Upper lobe of right lung (tissue), 1 donor: ENCODE data around the gene STAP2. TPM values are rescaled to one million over a fixed set of nuclear protein-coding genes. Genes with fewer than 3 reads are reported as not detected.

ENCODE experiments used
- ATAC-seq: fragments of 200-7000 bp; cut with Tn5 transposase; one replicate; pipeline ENCODE4 v1.9.1; 2020; ENCODE audit warnings: mild to moderate bottlenecking, moderate library complexity
- DNase-seq: peaks from one replicate; pipeline ENCODE4 v3.0.0-alpha.2; 2020
- H3K27ac ChIP-seq: fragments of 200-600 bp; one replicate; pipeline ENCODE4 v1.8.0; 2022
- H3K27me3 ChIP-seq: fragments of 200-600 bp; one replicate; pipeline ENCODE4 v1.8.0; 2022; ENCODE audit warnings: mild to moderate bottlenecking
- H3K36me3 ChIP-seq: fragments of 200-600 bp; one replicate; pipeline ENCODE4 v1.8.0; 2022
- H3K4me1 ChIP-seq: fragments of 200-600 bp; one replicate; pipeline ENCODE4 v1.8.0; 2022
- H3K4me3 ChIP-seq: fragments of 200-600 bp; one replicate; pipeline ENCODE4 v1.8.0; 2022; ENCODE audit warnings: mild to moderate bottlenecking
- H3K9me3 ChIP-seq: fragments of 200-600 bp; one replicate; pipeline ENCODE4 v1.8.0; 2022
- intact Hi-C: fragments of 100-400 bp; cut with DNase I; formaldehyde crosslinking; loops from one replicate; pipeline ENCODE4 v1.11.0; 2022
- total RNA-seq: library from RNA; stranded (reverse); fragmentation: NEBNext Ultra II Directional; extraction: Animal tissue kit (Norgen Biotek cat#: 25700); gene quantifications from one replicate; pipeline ENCODE4 v1.2.1, GENCODE V29; 2021
- TF ChIP-seq, protein P1 (sequence below): fragments of 200-600 bp; IDR thresholded peaks from one replicate; pipeline ENCODE4 v1.8.0; 2022; ENCODE audit warnings: antibody characterized with exemption
- donor health status: DM: no; HTN: yes; CAD: no; lungs with severe emphysema.

STAP2 gene
- total RNA-seq, 1 donor from 2014 or later, result 16.1 TPM

DNA sequence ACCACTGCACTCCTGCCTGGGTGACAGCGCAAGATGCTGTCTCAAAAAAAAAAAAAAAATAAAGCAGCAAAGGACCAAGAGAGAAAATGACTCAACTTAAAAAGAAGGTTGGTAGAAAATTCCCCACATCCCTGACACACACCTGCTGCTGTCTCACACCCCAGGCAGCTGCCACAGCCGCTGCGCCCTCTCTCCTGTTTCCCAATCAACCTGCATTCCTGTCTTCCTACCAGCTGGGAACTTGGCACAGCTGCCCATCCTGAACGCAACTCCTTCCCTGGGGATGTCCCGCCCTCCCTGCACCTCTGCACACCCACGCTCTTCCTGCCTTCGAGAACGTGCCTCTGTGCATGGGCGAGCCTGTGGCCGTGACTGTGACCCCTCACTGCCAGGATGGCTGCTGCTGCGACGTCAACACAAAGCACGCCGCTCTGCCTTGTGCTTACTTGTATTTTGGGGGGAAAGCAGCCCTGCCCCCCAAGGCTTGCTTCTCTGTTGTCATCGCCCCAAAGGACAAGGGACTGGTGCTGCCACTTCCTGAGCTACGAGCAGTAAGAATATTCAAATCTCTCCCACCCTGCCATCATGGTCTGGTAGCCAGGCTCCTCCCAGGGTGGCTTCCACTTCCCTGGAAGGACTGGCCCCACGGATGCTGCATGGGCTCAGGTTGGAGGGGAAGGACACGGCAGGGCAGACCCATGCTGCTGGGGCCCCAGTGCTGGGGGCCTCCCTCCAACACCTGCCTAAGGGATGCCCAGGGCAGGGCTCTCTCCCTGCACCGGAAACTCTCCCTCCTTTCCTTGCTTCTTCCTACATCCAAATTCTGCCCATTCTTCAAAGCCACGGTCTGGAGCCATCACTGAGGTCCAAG, 41.0 kb upstream of the STAP2 start:
- peaks cover 57% of the 10 kb centered on the region for H3K4me1 ChIP-seq
- ATAC-seq, result peak; percentile 74
- H3K4me3 ChIP-seq, result no peak overlapping the region
- H3K36me3 ChIP-seq, result peaks cover 14% of the 10 kb centered on the region
- H3K9me3 ChIP-seq, result no peaks in the 10 kb centered on the region
- intact Hi-C loops, result no loop called here
- peak; percentile 88 for DNase-seq
- peak overlapping the region; percentile 82 for H3K27ac ChIP-seq
- H3K27me3 ChIP-seq, result no peaks in the 10 kb centered on the region
- TF ChIP-seq, protein P1, sequence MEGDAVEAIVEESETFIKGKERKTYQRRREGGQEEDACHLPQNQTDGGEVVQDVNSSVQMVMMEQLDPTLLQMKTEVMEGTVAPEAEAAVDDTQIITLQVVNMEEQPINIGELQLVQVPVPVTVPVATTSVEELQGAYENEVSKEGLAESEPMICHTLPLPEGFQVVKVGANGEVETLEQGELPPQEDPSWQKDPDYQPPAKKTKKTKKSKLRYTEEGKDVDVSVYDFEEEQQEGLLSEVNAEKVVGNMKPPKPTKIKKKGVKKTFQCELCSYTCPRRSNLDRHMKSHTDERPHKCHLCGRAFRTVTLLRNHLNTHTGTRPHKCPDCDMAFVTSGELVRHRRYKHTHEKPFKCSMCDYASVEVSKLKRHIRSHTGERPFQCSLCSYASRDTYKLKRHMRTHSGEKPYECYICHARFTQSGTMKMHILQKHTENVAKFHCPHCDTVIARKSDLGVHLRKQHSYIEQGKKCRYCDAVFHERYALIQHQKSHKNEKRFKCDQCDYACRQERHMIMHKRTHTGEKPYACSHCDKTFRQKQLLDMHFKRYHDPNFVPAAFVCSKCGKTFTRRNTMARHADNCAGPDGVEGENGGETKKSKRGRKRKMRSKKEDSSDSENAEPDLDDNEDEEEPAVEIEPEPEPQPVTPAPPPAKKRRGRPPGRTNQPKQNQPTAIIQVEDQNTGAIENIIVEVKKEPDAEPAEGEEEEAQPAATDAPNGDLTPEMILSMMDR, result no peak

DNA sequence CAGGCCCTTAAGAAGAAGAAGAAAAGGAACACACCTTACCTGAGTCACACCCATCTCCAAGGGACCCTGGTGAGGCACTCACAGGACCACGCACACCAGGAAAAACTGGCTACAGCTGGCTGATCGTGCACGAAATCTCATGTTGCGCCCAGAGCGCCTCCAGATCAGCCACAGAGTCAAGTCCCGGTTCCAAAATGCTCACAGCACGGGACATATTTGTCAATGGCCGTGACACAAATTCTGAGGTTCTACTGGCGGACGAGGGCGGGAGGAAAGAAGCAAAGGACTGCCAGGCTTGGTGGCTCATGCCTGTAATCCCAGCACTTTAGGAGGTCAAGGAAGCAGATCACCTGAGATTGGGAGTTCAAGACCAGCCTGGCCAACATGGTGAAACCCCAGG, 40.3 kb upstream of the STAP2 start:
- Histone ChIP-seq H3K4me1 (peaks cover 64% of the 10 kb centered on the region), H3K27ac (peak overlapping the region; percentile 82), H3K9me3 (no peaks in the 10 kb centered on the region), H3K36me3 (peaks cover 8% of the 10 kb centered on the region), H3K4me3 (no peak overlapping the region), H3K27me3 (no peaks in the 10 kb centered on the region)
- TF ChIP-seq, protein P1, result no peak
- intact Hi-C loops, result no loop called here
- ATAC-seq (no peak), DNase-seq (no peak)

DNA sequence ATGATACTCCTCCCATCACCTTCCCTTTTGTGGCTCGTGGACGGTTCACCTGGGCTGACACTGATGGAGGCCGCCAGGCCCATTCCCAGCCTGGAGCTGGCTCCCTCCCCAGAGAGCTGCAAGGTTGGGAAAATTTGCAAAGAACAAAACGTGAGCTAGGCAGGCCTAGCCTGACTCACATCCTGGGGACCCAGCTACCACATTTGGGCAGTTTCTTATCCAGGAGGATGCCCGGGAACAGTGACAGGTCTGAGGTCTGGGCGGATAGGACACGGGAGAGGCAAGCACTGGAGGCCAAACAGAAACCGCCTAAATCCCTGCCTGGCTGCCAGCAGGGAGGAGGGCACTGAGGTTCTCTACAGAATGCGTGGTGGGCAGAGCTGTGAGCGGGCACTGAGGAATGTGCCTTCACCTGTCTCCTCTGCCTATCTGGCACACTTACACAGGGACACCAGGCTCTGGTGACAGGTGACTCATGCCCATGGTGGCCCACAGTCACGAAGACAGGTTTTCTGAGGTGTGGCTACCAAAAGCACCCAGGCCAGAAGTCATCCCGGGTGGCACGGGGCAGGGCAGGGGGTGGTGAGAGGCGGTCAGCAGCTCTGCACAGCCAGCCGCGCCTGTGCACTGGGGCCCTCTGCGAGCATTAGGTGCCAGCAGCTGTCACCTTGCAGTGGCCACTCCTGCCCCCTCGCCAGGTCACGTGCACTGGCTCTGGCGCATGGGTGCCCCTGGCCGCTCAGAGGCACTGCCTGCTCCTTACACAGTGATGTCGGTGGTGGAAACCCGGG, 38.6 kb upstream of the STAP2 start:
- peak overlapping the region; percentile 17 for H3K27ac ChIP-seq
- H3K4me1 ChIP-seq, result peaks cover 81% of the 10 kb centered on the region
- intact Hi-C loops, result no loop called here
- no peaks in the 10 kb centered on the region for H3K27me3 ChIP-seq
- ATAC-seq (no peak), DNase-seq (no peak)
- no peaks in the 10 kb centered on the region for H3K36me3 ChIP-seq
- no peak overlapping the region for H3K4me3 ChIP-seq
- TF ChIP-seq, protein P1, result no peak
- H3K9me3 ChIP-seq, result no peaks in the 10 kb centered on the region

DNA sequence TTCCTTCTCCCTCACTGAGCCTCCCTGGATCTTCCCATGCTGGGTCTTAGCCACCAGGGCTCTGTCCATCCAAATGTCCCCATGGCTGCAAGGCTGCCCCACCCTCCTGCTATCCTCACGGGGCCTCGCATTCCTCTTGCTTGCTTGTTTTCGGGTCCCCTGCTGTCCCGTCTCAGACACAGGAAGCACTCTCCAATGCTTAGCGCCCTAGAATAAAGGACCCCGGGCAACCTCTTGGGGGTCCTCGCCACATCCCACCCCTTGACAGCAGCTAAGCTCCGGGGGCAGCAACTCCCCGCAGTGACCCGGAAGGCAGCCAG, 38.0 kb upstream of the STAP2 start:
- intact Hi-C loops, result no loop called here
- TF ChIP-seq, protein P1, result no peak
- Histone ChIP-seq H3K9me3 (no peaks in the 10 kb centered on the region), H3K4me3 (no peak overlapping the region), H3K4me1 (peaks cover 87% of the 10 kb centered on the region), H3K27me3 (no peaks in the 10 kb centered on the region), H3K27ac (no peak overlapping the region), H3K36me3 (no peaks in the 10 kb centered on the region)
- DNase-seq (no peak), ATAC-seq (no peak)

DNA sequence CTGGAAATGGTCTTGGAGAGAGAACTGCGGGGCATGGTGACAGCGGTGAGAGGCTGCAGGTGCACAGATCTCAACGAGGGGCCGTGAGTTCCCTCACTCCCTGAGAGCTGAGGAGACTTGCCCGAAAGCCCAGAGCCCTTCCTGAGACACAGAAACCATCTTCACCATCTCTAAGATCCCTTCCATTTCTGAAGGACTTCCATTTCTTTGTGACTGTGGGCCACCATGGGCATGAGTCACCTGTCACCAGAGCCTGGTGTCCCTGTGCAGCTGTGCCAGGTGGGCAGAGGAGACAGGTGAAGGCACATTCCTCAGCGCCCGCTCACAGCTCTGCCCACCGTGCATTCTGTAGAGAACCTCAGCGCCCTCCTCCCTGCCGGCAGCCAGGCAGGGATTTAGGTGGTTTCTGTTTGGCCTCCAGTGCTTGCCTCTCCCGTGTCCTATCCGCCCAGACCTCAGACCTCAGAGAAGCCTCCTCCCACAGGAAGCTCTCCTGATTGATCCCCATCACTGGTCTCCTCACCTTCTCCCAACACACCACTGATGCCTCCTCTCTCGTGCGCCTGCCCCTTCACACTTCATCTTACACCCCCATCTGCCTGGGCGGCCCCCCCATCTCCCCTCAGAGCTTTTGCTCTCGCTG, 37.5 kb upstream of the STAP2 start:
- intact Hi-C loops, result no loop called here
- Histone ChIP-seq H3K9me3 (no peaks in the 10 kb centered on the region), H3K36me3 (no peaks in the 10 kb centered on the region), H3K4me3 (no peak overlapping the region), H3K4me1 (peaks cover 90% of the 10 kb centered on the region), H3K27ac (peak overlapping the region; percentile 83), H3K27me3 (no peaks in the 10 kb centered on the region)
- ATAC-seq (no peak), DNase-seq (no peak)
- TF ChIP-seq, protein P1, result no peak
